HepG2 (cell line): ENCODE measurements around the gene ETS1. TPM values are rescaled to one million over a fixed set of nuclear protein-coding genes. Genes with fewer than 3 reads are reported as not detected.

Source experiments
- FOXM1 ChIP-seq: sonication (generic); formaldehyde crosslinking; IDR thresholded peaks from 2 replicates; pipeline ENCODE4 v1.5.0; 2020; ENCODE audit warnings: missing genetic modification reagents
- HBP1 ChIP-seq: IDR thresholded peaks from 2 replicates; pipeline ENCODE4 v1.6.1; 2016; ENCODE audit warnings: low read depth, control low read depth
- HDAC1 ChIP-seq: sonication (generic); formaldehyde crosslinking; IDR thresholded peaks from 2 replicates; pipeline ENCODE4 v1.5.1; 2020; ENCODE audit warnings: mild to moderate bottlenecking, missing genetic modification reagents
- HOMEZ ChIP-seq: IDR thresholded peaks from 2 replicates; pipeline ENCODE4 v1.6.1; 2016; ENCODE audit warnings: low read depth
- KDM2A ChIP-seq: sonication (generic); formaldehyde crosslinking; IDR thresholded peaks from 2 replicates; pipeline ENCODE4 v1.4.0; 2020; ENCODE audit warnings: low read depth, missing genetic modification reagents, borderline replicate concordance
- MXI1 ChIP-seq: IDR thresholded peaks from 3 replicates; pipeline ENCODE4 v1.6.1; 2012; ENCODE audit warnings: low read depth, low read length, inconsistent platforms, borderline replicate concordance
- NFE2 ChIP-seq: sonication (generic); formaldehyde crosslinking; IDR thresholded peaks from 2 replicates; pipeline ENCODE4 v1.4.0; 2020; ENCODE audit warnings: missing genetic modification reagents
- NR2F2 ChIP-seq: IDR thresholded peaks from 2 replicates; pipeline ENCODE4 v1.6.1; 2012; ENCODE audit warnings: low read depth, inconsistent platforms, borderline replicate concordance
- POLR2A ChIP-seq, 2 experiments: IDR thresholded peaks; 2 replicates each; pipeline ENCODE4 v1.6.1; 2011; ENCODE audit warnings: low read depth in 2 of 2, low read length in 2 of 2, mild to moderate bottlenecking in 1 of 2, moderate library complexity in 1 of 2; ENCODE audit not compliant: insufficient read depth in 1 of 2
- RBFOX2 ChIP-seq: fragments of 200-400 bp; formaldehyde crosslinking; IDR thresholded peaks from 2 replicates; pipeline ENCODE4 v1.6.1; 2017; ENCODE audit warnings: low read depth, mild to moderate bottlenecking, low read length
- RNF2 ChIP-seq: fragments of 450-650 bp; conservative IDR thresholded peaks from 2 replicates; pipeline ENCODE4 v1.6.1; 2016; ENCODE audit warnings: low read depth
- SALL1 ChIP-seq: sonication (generic); formaldehyde crosslinking; IDR thresholded peaks from 2 replicates; pipeline ENCODE4 v1.8.0; 2022; ENCODE audit warnings: mild to moderate bottlenecking, missing genetic modification reagents
- SP5 ChIP-seq: IDR thresholded peaks from 2 replicates; pipeline ENCODE4 v1.6.1; 2016; ENCODE audit warnings: low read depth, borderline replicate concordance
- ZHX2 ChIP-seq, 2 experiments: sonication (generic) in 1 of 2; formaldehyde crosslinking in 1 of 2; IDR thresholded peaks; 2 replicates each; pipeline versions ENCODE4 v1.6.1 to v1.9.0; 2014 to 2022; ENCODE audit warnings: antibody characterized with exemption in 1 of 2, borderline replicate concordance in 1 of 2, inconsistent platforms in 1 of 2, low read depth in 1 of 2, missing genetic modification reagents in 1 of 2
- ZNF496 ChIP-seq: sonication (generic); formaldehyde crosslinking; IDR thresholded peaks from 2 replicates; pipeline ENCODE4 v1.8.1; 2023; ENCODE audit warnings: mild to moderate bottlenecking, moderate library complexity, missing genetic modification reagents; ENCODE audit not compliant: insufficient replicate concordance
- ZNF558 ChIP-seq: sonication (generic); formaldehyde crosslinking; IDR thresholded peaks from 2 replicates; pipeline ENCODE4 v1.9.0; 2022; ENCODE audit warnings: mild to moderate bottlenecking, missing genetic modification reagents, borderline replicate concordance
- ZNF607 ChIP-seq: sonication (generic); formaldehyde crosslinking; IDR thresholded peaks from 2 replicates; pipeline ENCODE4 v1.5.1; 2020; ENCODE audit warnings: missing genetic modification reagents, mild to moderate bottlenecking, borderline replicate concordance
- polyA plus RNA-seq, 8 experiments: library from polyadenylated mRNA; depleted of rRNA in 3 of 8; stranded (reverse) in 7 of 8; unstranded in 1 of 8; fragments of >200 nt; fragmentation: Illumina TruSeq in 4 of 8; extraction: Trizol in 4 of 8; gene quantifications; 2 replicates each; pipeline versions ENCODE4 v1.2.1 to v1.2.3, GENCODE V29; 2011 to 2016; ENCODE audit warnings: low read depth in 4 of 8, missing spikeins in 1 of 8, mixed read lengths in 1 of 8; ENCODE audit not compliant: insufficient read depth in 1 of 8
- total RNA-seq, 5 experiments: library from RNA; depleted of rRNA; stranded (reverse); fragments of >200 nt; fragmentation: Illumina TruSeq; extraction: Trizol; gene quantifications; 2 replicates each; pipeline ENCODE4 v1.2.3, GENCODE V29; 2016; ENCODE audit warnings: low read depth in 1 of 5
- TF ChIP-seq, protein P1 (sequence below): sonication (generic); formaldehyde crosslinking; IDR thresholded peaks from 2 replicates; pipeline ENCODE4 v1.5.1; 2020; ENCODE audit warnings: missing genetic modification reagents, mild to moderate bottlenecking, borderline replicate concordance

Gene ETS1
- total and polyA plus RNA-seq, 2 of the 13 experiments (the other 11 are each of a cell fraction or from before 2014, with no cell fraction given): 0.18 to 0.34 TPM

GRCh38 chr11:128424851-128425285, 162.5 kb downstream of the ETS1 start (continued):
- TF ChIP-seq KDM2A (CRISPR knock-in tag): peak; percentile 31; the same call in 1 of the 2 replicates
- TF ChIP-seq ZHX2 (IDR thresholded peaks at IDR 0.05; ENCODE audit: low read depth): 0 out of 2 replicates have a peak, but pooled peaks have one; percentile 32
- no peak for TF ChIP-seq ZHX2 (CRISPR knock-in tag; IDR thresholded peaks at IDR 0.05; ENCODE audit: borderline replicate concordance)
- 0 out of 4 replicates have a peak, but pooled peaks of 1 of the 2 experiments have one; percentile 39 for TF ChIP-seq POLR2A (IDR thresholded peaks at IDR 0.05; ENCODE audit: insufficient read depth in 1 of 2, low read depth in 2 of 2, low read length in 2 of 2)
- TF ChIP-seq NR2F2: 0 out of 2 replicates have a peak, but pooled peaks have one; percentile 36
- TF ChIP-seq RBFOX2: 0 out of 2 replicates have a peak, but pooled peaks have one; percentile 43
- no peak for TF ChIP-seq ZNF558
- TF ChIP-seq ZNF496 (CRISPR knock-in tag): no peak
- TF ChIP-seq NFE2 (CRISPR knock-in tag): no peak
- TF ChIP-seq FOXM1 (CRISPR knock-in tag): no peak
- no peak for TF ChIP-seq ZNF607
- TF ChIP-seq HOMEZ (CRISPR knock-in tag): 0 out of 2 replicates have a peak, but pooled peaks have one; percentile 9
- peak; percentile 72; the same call in 2 of the 3 replicates for TF ChIP-seq MXI1
- TF ChIP-seq SALL1: peak; percentile 66
- TF ChIP-seq, protein P1, sequence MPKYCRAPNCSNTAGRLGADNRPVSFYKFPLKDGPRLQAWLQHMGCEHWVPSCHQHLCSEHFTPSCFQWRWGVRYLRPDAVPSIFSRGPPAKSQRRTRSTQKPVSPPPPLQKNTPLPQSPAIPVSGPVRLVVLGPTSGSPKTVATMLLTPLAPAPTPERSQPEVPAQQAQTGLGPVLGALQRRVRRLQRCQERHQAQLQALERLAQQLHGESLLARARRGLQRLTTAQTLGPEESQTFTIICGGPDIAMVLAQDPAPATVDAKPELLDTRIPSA: no peak
- peak; percentile 72 for TF ChIP-seq SP5 (CRISPR knock-in tag)
- TF ChIP-seq HBP1 (CRISPR knock-in tag): 0 out of 2 replicates have a peak, but pooled peaks have one; percentile 20
- no peak for TF ChIP-seq HDAC1
- TF ChIP-seq RNF2: peak; percentile 73
